Activated T-cell treated with anti-CD3 and anti-CD28 coated beads, Interleukin-2, amount 50 U/mL, for 4 hours (primary cell): ENCODE measurements around the gene RCAN2. TPM values are rescaled to one million over a fixed set of nuclear protein-coding genes. Genes with fewer than 3 reads are reported as not detected.

Source experiments
- ATAC-seq, 2 donors: fragments of 200-7000 bp; cut with Tn5 transposase; one replicate each; pipeline ENCODE4 v1.10.0; 2021
- DNase-seq: peaks from one replicate; pipeline ENCODE4 v3.0.0-alpha.2; 2020
- H3K27me3 Mint-ChIP-seq: one replicate; pipeline ENCODE4 v1.8.0; 2021; ENCODE audit warnings: low read depth, mixed read lengths
- H3K36me3 Mint-ChIP-seq: one replicate; pipeline ENCODE4 v1.8.0; 2022; ENCODE audit warnings: mixed read lengths; ENCODE audit not compliant: insufficient read depth
- H3K4me1 Mint-ChIP-seq: one replicate; pipeline ENCODE4 v1.8.0; 2021; ENCODE audit warnings: low read depth, mixed read lengths
- H3K4me3 Mint-ChIP-seq: one replicate; pipeline ENCODE4 v1.8.0; 2021; ENCODE audit warnings: mild to moderate bottlenecking, moderate library complexity, mixed read lengths
- H3K9me3 Mint-ChIP-seq: one replicate; pipeline ENCODE4 v1.8.0; 2021; ENCODE audit warnings: mixed read lengths
- total RNA-seq, 3 donors: library from RNA; stranded (reverse); gene quantifications; one replicate each; pipeline ENCODE4 v1.2.1, GENCODE V29; 2021

RCAN2 gene
- total RNA-seq, 3 donors from 2014 or later: 0.48 to 1.5 (median 1.1) TPM

GRCh38 chr6:46505693-46506512 is 14.7 kb upstream of the RCAN2 start:
- Mint-ChIP-seq H3K27me3 (peaks cover 11% of the 10 kb centered on the region), H3K4me1 (no peaks in the 10 kb centered on the region), H3K4me3 (no peak overlapping the region), H3K9me3 (no peaks in the 10 kb centered on the region), H3K36me3 (no peaks in the 10 kb centered on the region)
- no peak for ATAC-seq
- no peak for DNase-seq

GRCh38 chr6:46504242-46504641 is 13.0 kb upstream of the RCAN2 start:
- DNase-seq: no peak
- H3K4me1 Mint-ChIP-seq: no peaks in the 10 kb centered on the region
- H3K4me3 Mint-ChIP-seq: no peak overlapping the region
- no peak for ATAC-seq
- H3K36me3 Mint-ChIP-seq: no peaks in the 10 kb centered on the region
- H3K9me3 Mint-ChIP-seq: no peaks in the 10 kb centered on the region
- H3K27me3 Mint-ChIP-seq: peaks cover 13% of the 10 kb centered on the region

- Mint-ChIP-seq H3K9me3 (no peaks in the 10 kb centered on the region), H3K4me3 (no peak overlapping the region), H3K4me1 (no peaks in the 10 kb centered on the region), H3K36me3 (no peaks in the 10 kb centered on the region), H3K27me3 (peaks cover 13% of the 10 kb centered on the region)
- ATAC-seq: no peak
- no peak for DNase-seq
Measured at GRCh38 chr6:46502486-46503119, 11.4 kb upstream of the RCAN2 start.

- peaks cover 22% of the 10 kb centered on the region for H3K27me3 Mint-ChIP-seq
Measured at GRCh38 chr6:46501136-46502089, 10.2 kb upstream of the RCAN2 start.

GRCh38 chr6:46500382-46500781 is 9.1 kb upstream of the RCAN2 start:
- Mint-ChIP-seq H3K9me3 (no peaks in the 10 kb centered on the region), H3K36me3 (no peaks in the 10 kb centered on the region), H3K4me1 (no peaks in the 10 kb centered on the region), H3K4me3 (no peak overlapping the region), H3K27me3 (peaks cover 26% of the 10 kb centered on the region)
- DNase-seq (no peak), ATAC-seq (no peak)

More at GRCh38 chr6:46501136-46502089, 10.2 kb upstream of the RCAN2 start:
- Mint-ChIP-seq H3K4me1 (no peaks in the 10 kb centered on the region), H3K4me3 (no peak overlapping the region), H3K9me3 (no peaks in the 10 kb centered on the region), H3K36me3 (no peaks in the 10 kb centered on the region)
- no peak for DNase-seq
- no peak for ATAC-seq

GRCh38 chr6:46491628-46492547 is 639 bp upstream of the RCAN2 start:
- Mint-ChIP-seq H3K4me3 (peak overlapping the region; percentile 39), H3K9me3 (no peaks in the 10 kb centered on the region), H3K27me3 (peaks cover 73% of the 10 kb centered on the region), H3K36me3 (no peaks in the 10 kb centered on the region), H3K4me1 (peaks cover 13% of the 10 kb centered on the region)
- ATAC-seq: peak; percentile 39 to 53
- DNase-seq: no peak

GRCh38 chr6:46490425-46491200 is 636 bp downstream of the RCAN2 start:
- DNase-seq: no peak
- Mint-ChIP-seq H3K27me3 (peaks cover 72% of the 10 kb centered on the region), H3K9me3 (no peaks in the 10 kb centered on the region), H3K4me3 (peak overlapping the region; percentile 52), H3K36me3 (no peaks in the 10 kb centered on the region), H3K4me1 (peaks cover 13% of the 10 kb centered on the region)
- no peak for ATAC-seq

- DNase-seq: no peak
- ATAC-seq: no peak
- H3K4me1 Mint-ChIP-seq: peaks cover 7% of the 10 kb centered on the region
- no peaks in the 10 kb centered on the region for H3K9me3 Mint-ChIP-seq
- no peak overlapping the region for H3K4me3 Mint-ChIP-seq
- H3K27me3 Mint-ChIP-seq: peaks cover 56% of the 10 kb centered on the region
- H3K36me3 Mint-ChIP-seq: no peaks in the 10 kb centered on the region
Measured at GRCh38 chr6:46486181-46486580, 5.1 kb downstream of the RCAN2 start.

- no peak for DNase-seq
- H3K4me3 Mint-ChIP-seq: no peak overlapping the region
- no peaks in the 10 kb centered on the region for H3K9me3 Mint-ChIP-seq
- peaks cover 49% of the 10 kb centered on the region for H3K27me3 Mint-ChIP-seq
- no peaks in the 10 kb centered on the region for H3K36me3 Mint-ChIP-seq
- no peak for ATAC-seq
- H3K4me1 Mint-ChIP-seq: no peaks in the 10 kb centered on the region
Measured at GRCh38 chr6:46484081-46484820, 7.0 kb downstream of the RCAN2 start.

- Mint-ChIP-seq H3K4me3 (no peak overlapping the region), H3K4me1 (no peaks in the 10 kb centered on the region), H3K27me3 (peaks cover 20% of the 10 kb centered on the region), H3K36me3 (no peaks in the 10 kb centered on the region), H3K9me3 (no peaks in the 10 kb centered on the region)
- DNase-seq: no peak
- ATAC-seq: no peak
Measured at GRCh38 chr6:46476301-46476700, 14.9 kb downstream of the RCAN2 start.

GRCh38 chr6:46473881-46474280 is 17.4 kb downstream of the RCAN2 start:
- Mint-ChIP-seq H3K27me3 (peaks cover 14% of the 10 kb centered on the region), H3K36me3 (no peaks in the 10 kb centered on the region), H3K9me3 (no peaks in the 10 kb centered on the region), H3K4me1 (no peaks in the 10 kb centered on the region), H3K4me3 (no peak overlapping the region)
- ATAC-seq (no peak), DNase-seq (no peak)

- peaks cover 14% of the 10 kb centered on the region for H3K27me3 Mint-ChIP-seq
- no peak for DNase-seq
- H3K36me3 Mint-ChIP-seq: no peaks in the 10 kb centered on the region
- H3K4me3 Mint-ChIP-seq: no peak overlapping the region
- H3K9me3 Mint-ChIP-seq: no peaks in the 10 kb centered on the region
- ATAC-seq: no peak
- no peaks in the 10 kb centered on the region for H3K4me1 Mint-ChIP-seq
Measured at GRCh38 chr6:46472243-46472642, 19.0 kb downstream of the RCAN2 start.
